Activated B cell treated with CpG ODN at 0.5 μM for 24 hours (primary cell): ENCODE measurements around the gene CROCC. TPM values are rescaled to one million over a fixed set of nuclear protein-coding genes. Genes with fewer than 3 reads are reported as not detected.

ENCODE experiments used
- ATAC-seq: fragments of 200-7000 bp; cut with Tn5 transposase; one replicate; pipeline ENCODE4 v1.10.0; 2021; ENCODE audit warnings: low read depth, mild to moderate bottlenecking, moderate library complexity
- CTCF ChIA-PET: fragments of 350-600 bp; sonication (Branson Sonifier 250); formaldehyde crosslinking; loops from one replicate; lab custom pipeline; 2021; ENCODE audit warnings: antibody characterized with exemption; lab: Charles Lee
- POLR2A ChIA-PET: fragments of 350-600 bp; sonication (Branson Sonifier 250); formaldehyde crosslinking; loops from one replicate; lab custom pipeline; 2021; ENCODE audit warnings: antibody characterized with exemption; lab: Charles Lee
- DNase-seq: peaks from one replicate; pipeline ENCODE4 v3.0.0; 2022
- H3K27ac Mint-ChIP-seq: one replicate; pipeline ENCODE4 v1.8.0; 2020; ENCODE audit warnings: mixed read lengths
- H3K27me3 Mint-ChIP-seq: one replicate; pipeline ENCODE4 v1.8.0; 2021; ENCODE audit warnings: mixed read lengths
- H3K36me3 Mint-ChIP-seq: one replicate; pipeline ENCODE4 v1.8.0; 2021; ENCODE audit warnings: low read depth, mixed read lengths
- H3K4me1 Mint-ChIP-seq: one replicate; pipeline ENCODE4 v1.8.0; 2021; ENCODE audit warnings: mixed read lengths
- H3K4me3 Mint-ChIP-seq: one replicate; pipeline ENCODE4 v1.8.0; 2020; ENCODE audit warnings: mild to moderate bottlenecking, mixed read lengths
- H3K9me3 Mint-ChIP-seq: one replicate; pipeline ENCODE4 v1.8.0; 2020; ENCODE audit warnings: mixed read lengths
- CTCF ChIP-seq: fragments of 200-600 bp; IDR thresholded peaks from one replicate; pipeline ENCODE4 v1.8.0; 2022; ENCODE audit warnings: antibody characterized with exemption, mild to moderate bottlenecking
- intact Hi-C: fragments of 100-400 bp; cut with micrococcal nuclease; formaldehyde crosslinking; loops from one replicate; pipeline ENCODE4 v1.15.1; 2024
- total RNA-seq: library from RNA; stranded (reverse); gene quantifications from 2 replicates; pipeline ENCODE4 v1.2.3, GENCODE V29; 2022

The CROCC gene
- total RNA-seq, 1 donor from 2014 or later, result 30.4 TPM

GRCh38 chr1:16954579-16954978 lies 32.8 kb downstream of the CROCC start:
- ChIA-PET POLR2A (no interaction called here), CTCF (no interaction called here)
- Mint-ChIP-seq H3K9me3 (no peaks in the 10 kb centered on the region), H3K27me3 (no peaks in the 10 kb centered on the region), H3K4me3 (no peak overlapping the region), H3K27ac (no peak overlapping the region), H3K36me3 (no peaks in the 10 kb centered on the region), H3K4me1 (peaks cover 7% of the 10 kb centered on the region)
- intact Hi-C loops, result loop anchor here (5.0 to 10.0 kb wide), 2 partner anchors 440 to 602 kb away; partner anchors contain the start of genes FBXO42 and RNU1-1
- no peak for TF ChIP-seq CTCF
- ATAC-seq, result no peak
- DNase-seq, result no peak

GRCh38 chr1:16955186-16955585 lies 33.5 kb downstream of the CROCC start:
- no peaks in the 10 kb centered on the region for H3K36me3 Mint-ChIP-seq
- DNase-seq (no peak), ATAC-seq (no peak)
- H3K4me3 Mint-ChIP-seq, result no peak overlapping the region
- CTCF ChIA-PET, result no interaction called here
- peaks cover 8% of the 10 kb centered on the region for H3K4me1 Mint-ChIP-seq
- intact Hi-C loops, result loop anchor here (10.0 kb wide), 1 partner anchor 440 kb away; the partner anchor contains the start of gene RNU1-1
- POLR2A ChIA-PET, result no interaction called here
- H3K27ac Mint-ChIP-seq, result no peak overlapping the region
- no peaks in the 10 kb centered on the region for H3K27me3 Mint-ChIP-seq
- no peaks in the 10 kb centered on the region for H3K9me3 Mint-ChIP-seq
- TF ChIP-seq CTCF, result no peak

- DNase-seq (no peak), ATAC-seq (no peak)
- ChIA-PET CTCF (no interaction called here), POLR2A (no interaction called here)
- intact Hi-C loops, result loop anchor here (10.0 kb wide), 1 partner anchor 442 kb away; the partner anchor contains the start of gene RNU1-1
- no peaks in the 10 kb centered on the region for H3K27me3 Mint-ChIP-seq
- no peak for TF ChIP-seq CTCF
- no peaks in the 10 kb centered on the region for H3K9me3 Mint-ChIP-seq
- H3K27ac Mint-ChIP-seq, result no peak overlapping the region
- no peak overlapping the region for H3K4me3 Mint-ChIP-seq
- H3K4me1 Mint-ChIP-seq, result peaks cover 15% of the 10 kb centered on the region
- H3K36me3 Mint-ChIP-seq, result no peaks in the 10 kb centered on the region
Observed at GRCh38 chr1:16956775-16957174, 35.0 kb downstream of the CROCC start.

GRCh38 chr1:16957731-16958130 lies 36.0 kb downstream of the CROCC start:
- no peak for TF ChIP-seq CTCF
- Mint-ChIP-seq H3K36me3 (no peaks in the 10 kb centered on the region), H3K4me1 (peaks cover 11% of the 10 kb centered on the region), H3K27me3 (no peaks in the 10 kb centered on the region), H3K27ac (no peak overlapping the region), H3K9me3 (no peaks in the 10 kb centered on the region), H3K4me3 (no peak overlapping the region)
- intact Hi-C loops, result loop anchor here (10.0 kb wide), 1 partner anchor 443 kb away; the partner anchor contains the start of gene RNU1-1
- ChIA-PET CTCF (no interaction called here), POLR2A (no interaction called here)
- DNase-seq (no peak), ATAC-seq (no peak)

- DNase-seq (no peak), ATAC-seq (no peak)
- intact Hi-C loops, result loop anchor here (10.0 kb wide), 1 partner anchor 444 kb away; the partner anchor contains the start of gene RNU1-1
- POLR2A ChIA-PET, result no interaction called here
- no peaks in the 10 kb centered on the region for H3K9me3 Mint-ChIP-seq
- no peaks in the 10 kb centered on the region for H3K36me3 Mint-ChIP-seq
- CTCF ChIA-PET, result no interaction called here
- H3K4me3 Mint-ChIP-seq, result no peak overlapping the region
- peaks cover 10% of the 10 kb centered on the region for H3K4me1 Mint-ChIP-seq
- no peak overlapping the region for H3K27ac Mint-ChIP-seq
- H3K27me3 Mint-ChIP-seq, result no peaks in the 10 kb centered on the region
- TF ChIP-seq CTCF, result no peak
Observed at GRCh38 chr1:16958475-16958874, 36.7 kb downstream of the CROCC start.
